Smooth muscle cell (in vitro differentiated cells): Measurements from ENCODE around the gene XPR1. TPM values are rescaled to one million over a fixed set of nuclear protein-coding genes. Genes with fewer than 3 reads are reported as not detected.
"Not testable (repeated sequence)": the region's sequence is repeated elsewhere in the genome, so short reads cannot be mapped to it uniquely, and the experiment has no call there.

Experiments used
- DNase-seq: peaks from one replicate; lab custom pipeline; 2025; ENCODE audit not compliant: unreplicated experiment; lab: John Stamatoyannopoulos, UW
- H2AFZ ChIP-seq: fragments of 200-600 bp; sonication (generic); 2 replicates; pipeline ENCODE4 v1.6.0; 2016; ENCODE audit warnings: antibody characterized with exemption, low read depth, mild to moderate bottlenecking
- H3F3A ChIP-seq: fragments of 200-600 bp; sonication (generic); 2 replicates; pipeline ENCODE4 v1.6.0; 2017; ENCODE audit warnings: antibody characterized with exemption, low read depth
- H3K27ac ChIP-seq: fragments of 200-600 bp; sonication (generic); 2 replicates; pipeline ENCODE4 v1.5.1; 2016; ENCODE audit warnings: low read depth, mild to moderate bottlenecking
- H3K27me3 ChIP-seq: fragments of 200-600 bp; sonication (generic); 2 replicates; pipeline ENCODE4 v1.6.1; 2016; ENCODE audit warnings: low read depth, mild to moderate bottlenecking
- H3K36me3 ChIP-seq: fragments of 200-600 bp; sonication (generic); 2 replicates; pipeline ENCODE4 v1.5.1; 2016; ENCODE audit warnings: low read depth
- H3K4me1 ChIP-seq: fragments of 200-600 bp; sonication (generic); 2 replicates; pipeline ENCODE4 v1.5.1; 2016; ENCODE audit warnings: low read depth
- H3K4me2 ChIP-seq: fragments of 200-600 bp; sonication (generic); 2 replicates; pipeline ENCODE4 v1.6.0; 2016; ENCODE audit warnings: mild to moderate bottlenecking
- H3K4me3 ChIP-seq: fragments of 200-600 bp; sonication (generic); 2 replicates; pipeline ENCODE4 v1.5.1; 2016; ENCODE audit warnings: mild to moderate bottlenecking
- H3K79me2 ChIP-seq: fragments of 200-600 bp; sonication (generic); 2 replicates; pipeline ENCODE4 v1.6.0; 2016; ENCODE audit warnings: low read depth, mild to moderate bottlenecking
- H3K9ac ChIP-seq: fragments of 200-600 bp; sonication (generic); 2 replicates; pipeline ENCODE4 v1.6.0; 2016; ENCODE audit warnings: low read depth
- H3K9me3 ChIP-seq: fragments of 200-600 bp; sonication (generic); replicated peaks from 2 replicates; pipeline ENCODE4 v1.5.1; 2016; ENCODE audit warnings: low read depth
- H4K20me1 ChIP-seq: fragments of 200-600 bp; sonication (generic); 2 replicates; pipeline ENCODE4 v1.6.0; 2016; ENCODE audit warnings: low read depth
- WGBS: methylation state at CpG from one replicate; pipeline ENCODE4 v1.1.7; 2016; ENCODE audit warnings: low lambda C conversion rate; 5-methylcytosine and 5-hydroxymethylcytosine counted together
- polyA plus RNA-seq: library from polyadenylated mRNA; unstranded; fragments of >200 nt; fragmentation: Nextera tagmentation; extraction: Ambion mirVana; gene quantifications from 2 replicates; pipeline ENCODE4 v1.2.1, GENCODE V29; 2016
- total RNA-seq: library from RNA; depleted of rRNA; stranded (reverse); fragments of >200 nt; gene quantifications from 2 replicates; pipeline ENCODE4 v1.2.3, GENCODE V29; 2014
- TF ChIP-seq, protein P1 (sequence below): fragments of 200-600 bp; sonication (generic); IDR thresholded peaks from 2 replicates; pipeline ENCODE4 v1.5.1; 2017; ENCODE audit warnings: borderline replicate concordance, mild to moderate bottlenecking, antibody characterized with exemption; ENCODE audit not compliant: insufficient read depth, poor library complexity, severe bottlenecking

XPR1 gene
- total and polyA plus RNA-seq, 2 experiments from 2014 or later = 9.5 to 27.6 TPM

DNA sequence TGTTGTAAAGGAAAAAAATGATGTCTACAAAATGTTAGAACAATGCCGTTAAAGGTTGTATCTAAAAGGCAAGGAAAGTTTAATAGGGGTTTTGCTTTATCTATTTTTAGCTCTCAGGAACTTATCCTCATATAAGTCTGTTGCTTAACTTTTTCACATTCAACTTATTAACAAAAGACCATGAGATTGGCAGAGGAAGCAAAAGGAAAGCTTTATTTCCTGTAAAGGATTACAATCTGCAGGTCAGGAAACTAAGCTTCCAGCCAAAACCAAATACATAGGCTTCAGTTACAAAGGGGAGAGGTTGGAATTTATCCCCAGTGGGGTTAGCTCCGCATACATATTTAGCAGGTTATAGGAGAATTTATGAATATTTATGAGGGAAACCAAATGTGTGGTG is 222.2 kb downstream of the XPR1 start:
- TF ChIP-seq, protein P1, sequence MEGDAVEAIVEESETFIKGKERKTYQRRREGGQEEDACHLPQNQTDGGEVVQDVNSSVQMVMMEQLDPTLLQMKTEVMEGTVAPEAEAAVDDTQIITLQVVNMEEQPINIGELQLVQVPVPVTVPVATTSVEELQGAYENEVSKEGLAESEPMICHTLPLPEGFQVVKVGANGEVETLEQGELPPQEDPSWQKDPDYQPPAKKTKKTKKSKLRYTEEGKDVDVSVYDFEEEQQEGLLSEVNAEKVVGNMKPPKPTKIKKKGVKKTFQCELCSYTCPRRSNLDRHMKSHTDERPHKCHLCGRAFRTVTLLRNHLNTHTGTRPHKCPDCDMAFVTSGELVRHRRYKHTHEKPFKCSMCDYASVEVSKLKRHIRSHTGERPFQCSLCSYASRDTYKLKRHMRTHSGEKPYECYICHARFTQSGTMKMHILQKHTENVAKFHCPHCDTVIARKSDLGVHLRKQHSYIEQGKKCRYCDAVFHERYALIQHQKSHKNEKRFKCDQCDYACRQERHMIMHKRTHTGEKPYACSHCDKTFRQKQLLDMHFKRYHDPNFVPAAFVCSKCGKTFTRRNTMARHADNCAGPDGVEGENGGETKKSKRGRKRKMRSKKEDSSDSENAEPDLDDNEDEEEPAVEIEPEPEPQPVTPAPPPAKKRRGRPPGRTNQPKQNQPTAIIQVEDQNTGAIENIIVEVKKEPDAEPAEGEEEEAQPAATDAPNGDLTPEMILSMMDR = no peak

DNA sequence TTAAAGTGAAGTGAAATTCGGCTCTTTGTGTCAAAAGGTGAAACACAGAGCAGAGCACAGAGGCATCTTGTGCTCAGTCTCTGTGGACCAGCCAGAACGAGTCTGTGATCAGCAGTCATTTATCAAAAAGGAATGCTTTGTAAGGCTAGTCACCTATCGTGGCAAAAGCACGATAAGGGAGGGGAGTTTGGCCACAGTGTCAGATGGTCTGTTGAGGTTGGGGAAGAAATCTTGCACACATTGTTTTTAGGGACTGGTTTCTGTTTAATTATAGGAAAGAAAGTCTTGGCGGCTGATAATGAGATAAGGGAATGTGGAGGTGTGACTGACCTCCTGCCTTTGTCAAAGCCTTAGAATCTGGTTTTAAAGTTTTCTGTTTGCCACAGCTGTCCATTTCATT is 222.6 kb downstream of the XPR1 start:
- H3K27ac ChIP-seq = no peak overlapping the region
- 48% methylated on average over 5 of the region's 5 CpGs for WGBS
- no peaks in the 10 kb centered on the region for H3K36me3 ChIP-seq
- no peak for DNase-seq
- no peak overlapping the region for H3K4me3 ChIP-seq
- no peaks in the 10 kb centered on the region for H3K27me3 ChIP-seq
- no peaks in the 10 kb centered on the region for H4K20me1 ChIP-seq
- H3K4me1 ChIP-seq = peaks cover 8% of the 10 kb centered on the region
- H2AFZ ChIP-seq = no peak overlapping the region
- H3F3A ChIP-seq = no peaks in the 10 kb centered on the region
- H3K4me2 ChIP-seq = no peak overlapping the region
- H3K79me2 ChIP-seq = no peaks in the 10 kb centered on the region
- no peaks in the 10 kb centered on the region for H3K9me3 ChIP-seq
- H3K9ac ChIP-seq = no peak overlapping the region
- TF ChIP-seq, protein P1 = no peak

More for the DNA sequence above, 222.2 kb downstream of the XPR1 start:
- H3K9ac ChIP-seq = no peak overlapping the region
- H2AFZ ChIP-seq = no peak overlapping the region
- no peak overlapping the region for H3K4me3 ChIP-seq
- no peaks in the 10 kb centered on the region for H3K27me3 ChIP-seq
- no peak overlapping the region for H3K27ac ChIP-seq
- no peak for DNase-seq
- no peaks in the 10 kb centered on the region for H3K36me3 ChIP-seq
- no peak overlapping the region for H3K4me2 ChIP-seq
- peaks cover 8% of the 10 kb centered on the region for H3K4me1 ChIP-seq
- H3K79me2 ChIP-seq = no peaks in the 10 kb centered on the region
- no peaks in the 10 kb centered on the region for H3K9me3 ChIP-seq
- H3F3A ChIP-seq = no peaks in the 10 kb centered on the region
- H4K20me1 ChIP-seq = no peaks in the 10 kb centered on the region
- 87% methylated on average over 2 of the region's 2 CpGs for WGBS

DNA sequence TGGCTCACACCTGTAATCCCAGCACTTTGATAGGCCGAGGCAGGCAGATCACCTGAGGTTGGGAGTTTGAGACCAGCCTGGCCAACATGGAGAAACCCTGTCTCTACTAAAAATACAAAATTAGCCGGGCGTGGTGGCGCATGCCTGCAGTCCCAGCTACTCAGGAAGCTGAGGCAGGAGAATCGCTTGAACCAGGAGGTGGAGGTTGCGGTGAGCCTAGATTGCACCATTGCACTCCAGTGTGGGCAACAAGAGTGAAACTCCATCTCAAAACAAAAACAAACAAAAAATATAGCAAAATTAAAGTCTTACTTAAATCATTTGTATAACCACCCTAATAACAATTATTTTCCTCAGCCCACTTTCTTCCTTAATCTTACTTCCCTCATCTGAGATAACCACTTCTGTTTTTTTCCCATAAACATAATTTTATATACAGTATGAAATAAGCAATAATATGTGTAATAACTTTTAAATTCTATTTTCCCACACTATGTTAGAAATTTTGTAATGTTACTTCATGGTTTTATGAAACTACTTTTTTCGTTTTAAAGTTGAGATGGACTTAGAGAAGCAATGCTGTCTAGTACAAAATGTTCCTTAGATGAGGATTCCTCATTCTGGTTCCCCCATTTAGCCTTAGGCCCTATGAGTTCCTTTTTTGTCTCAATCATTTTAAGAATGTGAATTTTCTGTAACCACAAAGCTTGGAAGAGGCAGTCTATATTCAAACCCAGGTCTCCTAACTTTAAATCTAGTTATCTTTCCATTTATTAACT is 226.3 kb downstream of the XPR1 start:
- not testable (repeated sequence) for H3K27me3 ChIP-seq, H3K9ac ChIP-seq, DNase-seq, H3F3A ChIP-seq, H3K36me3 ChIP-seq, H2AFZ ChIP-seq, H3K79me2 ChIP-seq, H4K20me1 ChIP-seq, H3K4me3 ChIP-seq, H3K9me3 ChIP-seq, H3K27ac ChIP-seq, H3K4me2 ChIP-seq, H3K4me1 ChIP-seq
- 88% methylated on average over 7 of the region's 7 CpGs for WGBS

DNA sequence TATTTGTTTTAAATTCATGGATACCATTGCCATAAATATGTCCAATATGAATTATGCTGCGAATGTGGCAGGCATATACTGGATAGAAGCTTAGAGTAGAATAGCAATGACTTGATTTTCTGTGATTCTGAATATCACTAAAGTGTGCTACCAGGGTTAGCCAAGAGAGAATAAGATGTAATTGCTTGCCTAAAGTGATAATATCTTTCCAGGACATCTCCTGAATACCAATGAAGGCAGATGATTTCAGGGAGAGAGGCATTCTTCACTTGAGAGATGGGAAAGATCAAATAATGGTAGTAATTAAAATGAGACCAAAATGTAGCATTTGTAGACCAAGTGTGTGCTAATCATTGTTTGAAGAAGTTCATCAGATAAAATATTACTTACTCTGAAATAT is 227.5 kb downstream of the XPR1 start:
- Histone ChIP-seq H4K20me1 (no peaks in the 10 kb centered on the region), H3K9ac (no peak overlapping the region), H3K4me2 (no peak overlapping the region), H3K27me3 (no peaks in the 10 kb centered on the region), H3K4me1 (peaks cover 4% of the 10 kb centered on the region), H3K27ac (no peak overlapping the region), H3K79me2 (no peaks in the 10 kb centered on the region), H3F3A (no peaks in the 10 kb centered on the region), H2AFZ (no peak overlapping the region), H3K4me3 (no peak overlapping the region), H3K9me3 (no peaks in the 10 kb centered on the region), H3K36me3 (no peaks in the 10 kb centered on the region)
- DNase-seq = no peak
- TF ChIP-seq, protein P1 = no peak
- WGBS = 91% methylated on average over 1 of the region's 1 CpG
